Retina (tissue), 1 donor: ENCODE measurements around the gene SMTNL1.
A peak's percentile ranks its signal among the peaks of the same experiment; 100 is the strongest.

Experiments
- DNase-seq: peaks from one replicate; pipeline ENCODE4 v3.0.0-alpha.2; 2016

SMTNL1 gene, protein sequence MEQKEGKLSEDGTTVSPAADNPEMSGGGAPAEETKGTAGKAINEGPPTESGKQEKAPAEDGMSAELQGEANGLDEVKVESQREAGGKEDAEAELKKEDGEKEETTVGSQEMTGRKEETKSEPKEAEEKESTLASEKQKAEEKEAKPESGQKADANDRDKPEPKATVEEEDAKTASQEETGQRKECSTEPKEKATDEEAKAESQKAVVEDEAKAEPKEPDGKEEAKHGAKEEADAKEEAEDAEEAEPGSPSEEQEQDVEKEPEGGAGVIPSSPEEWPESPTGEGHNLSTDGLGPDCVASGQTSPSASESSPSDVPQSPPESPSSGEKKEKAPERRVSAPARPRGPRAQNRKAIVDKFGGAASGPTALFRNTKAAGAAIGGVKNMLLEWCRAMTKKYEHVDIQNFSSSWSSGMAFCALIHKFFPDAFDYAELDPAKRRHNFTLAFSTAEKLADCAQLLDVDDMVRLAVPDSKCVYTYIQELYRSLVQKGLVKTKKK

DNA sequence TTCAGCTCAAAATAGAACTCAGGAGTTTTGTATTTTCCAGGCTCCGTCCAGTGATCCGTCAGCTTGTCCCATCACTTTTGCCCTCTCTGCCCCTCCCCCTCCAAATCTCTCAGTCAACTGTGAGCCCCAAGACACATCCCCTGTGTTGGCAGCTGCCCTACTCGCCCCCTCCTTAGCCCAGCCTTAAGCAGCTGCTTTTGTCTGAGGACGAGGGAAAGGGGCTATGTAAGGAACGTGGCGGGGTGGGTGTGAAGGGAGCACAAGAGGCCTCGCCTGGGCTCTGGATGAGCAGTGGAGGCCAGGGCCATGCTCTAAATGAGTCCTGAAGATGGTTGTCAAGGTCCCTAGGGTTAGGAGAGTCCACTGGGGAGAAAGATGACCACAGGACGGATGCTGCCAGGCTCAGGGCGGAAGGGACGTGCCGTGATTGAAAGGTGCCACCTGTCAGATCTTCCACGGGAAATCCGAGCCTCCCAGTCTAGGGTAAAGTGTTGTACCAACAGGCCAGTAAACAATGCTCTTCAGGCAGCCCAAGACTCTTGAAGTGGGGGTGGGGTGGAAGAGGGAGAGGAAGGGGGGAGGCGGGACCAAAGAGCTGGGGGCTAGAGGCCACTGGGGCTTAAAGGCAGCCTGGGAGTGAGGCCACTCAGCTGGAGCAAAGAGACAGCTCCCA, at the start of gene SMTNL1:
TSS of gene SMTNL1 (plus strand) at position 649 of the 673 bp plus-strand sequence. CDS start 5,048 bp downstream, outside the sequence.
- DNase-seq = no peak

DNA sequence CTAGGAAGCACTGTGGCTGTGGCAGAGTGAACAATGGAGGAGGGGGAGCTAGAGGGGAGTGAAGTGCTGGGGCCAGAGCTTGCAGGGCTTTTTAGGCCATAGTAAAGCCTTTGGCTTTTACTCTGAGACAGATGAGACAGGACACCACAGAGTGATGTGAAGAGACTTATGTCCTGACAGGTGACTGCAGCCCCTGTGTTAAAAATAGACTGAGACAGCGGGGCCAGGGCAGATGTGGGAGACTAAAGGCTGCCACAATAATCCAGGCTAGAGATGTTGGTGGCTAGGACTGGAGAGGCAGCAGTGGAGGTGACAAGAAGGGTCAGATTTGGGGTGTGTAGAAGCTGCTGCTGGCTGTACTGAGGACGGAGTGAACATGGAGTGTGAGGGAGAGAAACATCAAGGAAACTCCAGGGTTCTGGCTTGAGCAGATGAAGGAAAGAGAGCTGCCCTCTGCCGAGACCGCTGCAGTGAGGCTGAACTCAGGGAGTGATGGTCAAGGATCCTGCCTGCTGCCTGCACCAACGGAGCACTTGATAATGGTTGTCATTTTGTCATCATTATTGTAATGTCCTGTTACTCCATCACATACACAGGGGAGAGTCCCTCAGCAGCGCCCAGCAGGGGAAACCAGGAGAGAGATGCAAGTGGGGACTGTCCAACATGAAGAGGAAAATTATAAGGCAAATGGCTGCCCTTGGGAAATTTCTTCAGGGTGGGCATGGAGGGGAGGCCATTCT, 49.3 kb upstream of the SMTNL1 start:
- no peak for DNase-seq

DNA sequence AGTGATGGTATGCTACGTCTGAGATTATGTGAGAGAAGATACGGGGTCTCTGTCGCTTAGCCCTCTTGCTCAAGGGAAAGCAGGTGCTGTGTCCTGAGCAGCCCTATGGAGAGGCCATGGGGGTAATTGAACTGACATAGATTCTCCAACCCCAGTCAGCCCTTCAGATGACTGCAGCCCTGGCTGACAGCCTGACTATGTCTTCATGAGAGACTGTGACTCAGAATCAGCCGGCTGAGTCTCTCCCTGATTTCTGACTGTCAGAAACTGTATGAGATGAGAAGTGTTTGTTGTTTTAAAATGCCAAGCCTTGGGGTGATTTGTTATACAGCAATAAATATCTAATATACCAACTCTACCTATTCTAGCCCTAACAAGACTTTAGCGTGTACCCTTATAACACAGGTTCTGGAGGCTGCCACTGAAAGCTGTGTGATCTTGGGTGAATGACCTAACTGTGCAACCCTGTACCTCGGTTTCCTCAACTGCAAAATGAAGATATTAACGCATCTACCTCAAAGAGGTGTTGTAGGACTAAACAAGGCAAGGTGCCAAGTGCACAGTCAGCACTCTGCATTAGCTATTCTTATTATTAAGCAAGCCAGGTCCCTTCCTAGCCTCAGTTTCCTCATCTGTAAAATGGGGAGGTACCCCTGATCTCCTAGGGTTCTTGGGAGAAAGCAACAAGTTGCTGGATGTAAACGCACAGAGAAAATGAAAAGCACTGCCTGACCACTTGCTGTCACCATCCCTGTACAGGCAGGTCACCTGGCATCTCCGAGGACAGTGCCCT, 46.7 kb upstream of the SMTNL1 start:
- no peak for DNase-seq

DNA sequence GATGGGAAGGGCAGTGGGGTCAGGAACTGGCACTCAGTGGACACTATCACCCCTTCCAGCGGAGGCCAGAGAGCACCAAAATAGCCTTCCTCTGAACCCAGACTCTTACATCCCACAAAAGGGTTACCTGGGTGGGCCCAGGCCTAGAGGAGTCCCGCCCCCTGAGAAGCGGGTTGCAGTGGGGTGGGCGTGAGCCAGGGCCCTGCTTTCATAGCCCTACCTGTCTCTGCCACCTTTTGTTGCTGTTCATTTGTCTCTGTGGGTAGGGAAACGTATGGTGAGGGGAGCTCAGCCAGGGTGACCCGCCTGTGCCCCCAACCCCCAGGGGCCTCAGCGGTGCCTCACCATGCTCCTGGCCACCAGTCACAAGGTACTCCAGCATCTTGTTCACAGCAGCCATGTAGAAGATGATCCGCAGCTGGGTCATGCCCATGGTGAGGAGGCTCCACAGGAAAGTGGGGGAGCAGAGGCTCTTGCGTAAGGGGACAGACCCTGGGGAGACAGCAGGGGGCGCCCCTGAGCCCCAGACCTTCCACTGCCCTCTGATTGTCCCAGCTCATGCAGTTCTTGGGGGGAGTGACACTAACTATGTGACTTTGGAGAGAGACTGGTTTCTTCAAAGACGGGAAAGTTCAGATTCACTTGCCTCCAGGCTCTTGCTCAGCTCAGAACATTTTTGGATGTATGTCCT, 45.9 kb upstream of the SMTNL1 start:
- DNase-seq = no peak

DNA sequence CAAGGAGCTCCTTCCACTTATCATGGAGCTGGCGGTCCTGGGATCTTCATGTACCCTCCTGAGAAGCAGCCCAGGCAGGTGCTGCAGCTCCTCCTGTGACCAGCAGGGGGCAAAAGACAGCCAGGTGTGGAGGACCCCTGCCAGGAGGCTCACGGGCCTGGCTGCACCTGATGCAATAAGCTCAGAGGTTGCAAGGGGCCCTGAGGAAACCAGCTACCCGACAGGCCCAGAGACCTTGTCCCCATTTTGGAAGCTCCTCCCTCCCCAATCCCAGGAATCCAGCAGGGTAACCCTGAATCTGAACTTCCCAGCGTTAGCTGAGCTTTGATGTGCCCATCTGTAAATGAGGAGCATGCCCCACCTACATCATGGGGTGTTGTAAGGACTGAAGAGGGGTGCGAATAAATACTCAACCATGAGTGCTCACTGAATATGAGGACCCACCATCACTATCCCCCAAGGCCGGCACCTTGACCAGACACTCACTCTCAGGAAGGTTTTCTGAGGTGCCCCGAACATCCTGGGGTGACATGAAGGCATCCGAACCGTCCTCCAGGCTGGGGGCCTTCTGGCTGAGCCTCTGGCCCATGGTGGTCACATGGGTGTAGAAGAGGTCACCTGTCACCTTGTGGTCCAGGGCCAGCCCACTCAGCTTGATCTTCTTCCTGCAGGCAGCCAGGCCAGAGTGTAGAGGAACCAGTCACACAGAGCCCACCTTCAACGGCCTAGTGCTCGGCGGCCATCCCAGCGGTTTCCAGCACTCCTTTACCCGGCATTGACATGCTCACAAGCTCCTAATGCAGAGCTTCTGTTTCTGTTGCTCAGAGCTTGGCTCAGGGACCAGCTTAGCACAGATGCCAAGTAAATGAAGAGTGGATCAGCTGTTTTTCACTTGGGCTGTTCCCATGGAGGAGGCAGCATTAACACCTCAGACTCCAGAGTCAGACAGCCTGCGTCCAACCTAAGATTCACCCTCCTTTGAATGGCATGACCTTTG, 43.6 kb upstream of the SMTNL1 start:
- DNase-seq = peak; percentile 40

DNA sequence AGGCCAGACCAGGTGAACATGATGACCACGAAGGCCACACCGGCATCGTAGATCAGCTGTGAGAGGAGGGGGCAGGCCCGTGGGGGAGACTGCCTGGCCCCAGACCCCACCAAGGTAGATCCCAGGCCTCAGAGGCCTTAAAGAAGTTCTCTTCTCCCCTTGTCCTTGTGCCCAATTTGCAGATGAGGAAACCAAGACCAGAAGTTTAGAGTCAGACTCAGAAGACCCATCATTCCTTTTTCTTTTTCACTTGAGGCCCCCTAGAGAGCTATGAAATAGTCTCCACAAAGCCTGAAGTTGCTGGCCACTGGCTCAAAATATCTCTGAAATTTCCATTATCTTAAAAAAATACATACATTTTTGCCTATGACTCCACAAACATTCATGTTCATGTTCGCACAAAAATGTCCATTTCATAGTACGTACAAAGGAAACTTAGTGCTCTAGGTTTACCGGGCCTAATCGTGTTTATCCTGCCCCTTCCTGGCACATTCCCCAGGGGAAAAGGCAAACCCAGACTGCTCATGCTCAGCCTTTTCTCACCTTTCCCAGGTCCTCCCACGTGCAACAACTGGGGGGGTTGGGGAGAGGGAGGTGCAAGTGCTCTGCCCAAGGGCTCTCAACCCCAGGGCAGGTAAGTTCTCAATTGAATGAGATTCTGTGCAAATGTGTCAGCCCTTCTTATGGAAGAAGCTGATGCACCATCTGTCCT, 41.1 kb upstream of the SMTNL1 start:
- DNase-seq = no peak

DNA sequence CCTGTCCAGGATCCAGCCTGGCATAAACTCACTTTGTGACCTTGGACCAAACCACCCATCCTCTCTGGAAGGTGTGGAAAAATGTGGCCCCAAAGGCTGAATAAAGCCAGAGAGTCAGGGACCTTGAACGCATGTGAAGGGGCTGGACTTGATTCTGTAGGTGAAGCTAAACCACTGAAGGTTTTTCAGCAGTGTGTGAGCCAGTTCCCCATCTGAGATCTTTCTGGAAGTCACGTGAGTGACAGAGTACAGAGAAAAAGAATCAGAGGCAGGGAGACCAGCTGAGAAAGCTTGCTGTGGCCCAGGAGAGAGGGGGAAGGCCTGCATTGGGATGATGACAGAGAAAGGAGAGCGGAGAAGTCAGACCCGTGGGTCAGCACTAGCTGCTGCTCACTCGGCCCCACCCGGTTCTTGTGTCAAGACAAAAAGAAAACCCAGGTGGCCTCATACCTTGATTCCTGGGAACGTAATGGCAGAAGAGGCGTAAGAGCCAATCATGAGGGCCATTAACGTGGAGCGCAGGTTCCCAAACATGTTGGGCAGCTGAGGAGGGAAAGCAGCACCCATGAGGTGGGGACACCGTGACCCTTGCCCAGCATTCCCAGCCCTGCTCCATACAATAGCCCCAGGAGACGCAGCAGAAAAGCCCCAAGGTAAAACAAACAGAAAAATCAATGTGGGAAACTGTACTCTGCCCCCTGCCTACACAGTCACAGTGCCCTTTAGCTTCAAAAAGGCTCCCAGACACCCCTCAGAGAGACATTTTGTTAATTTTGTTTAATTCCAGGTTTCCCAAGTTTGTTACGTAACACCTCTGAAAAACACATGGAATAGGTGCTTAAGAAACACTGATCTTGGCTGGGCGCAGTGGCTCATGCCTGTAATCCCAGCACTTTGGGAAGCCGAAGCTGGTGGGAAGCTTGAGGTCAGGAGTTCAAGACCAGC, 39.8 kb upstream of the SMTNL1 start:
- no peak for DNase-seq

DNA sequence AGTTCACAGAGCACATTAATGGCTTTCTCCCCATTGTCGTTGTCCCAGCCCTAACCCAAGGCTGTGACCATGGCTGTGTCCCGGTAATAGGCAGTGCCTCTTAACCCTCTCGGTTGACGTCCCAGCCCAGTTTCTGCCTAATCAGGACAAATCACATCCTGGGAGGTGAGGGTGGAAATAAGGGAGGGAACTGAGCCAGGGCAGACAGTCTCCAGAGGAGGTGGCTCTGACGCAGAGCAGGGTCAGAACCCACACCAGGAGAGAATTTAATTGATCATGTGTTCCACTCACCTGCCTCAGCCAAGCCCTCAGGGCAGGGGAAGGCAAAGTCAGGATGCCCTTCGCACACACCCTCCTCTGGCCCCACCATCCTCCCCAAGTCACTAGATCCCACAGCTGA, 38.9 kb upstream of the SMTNL1 start:
- DNase-seq = no peak

DNA sequence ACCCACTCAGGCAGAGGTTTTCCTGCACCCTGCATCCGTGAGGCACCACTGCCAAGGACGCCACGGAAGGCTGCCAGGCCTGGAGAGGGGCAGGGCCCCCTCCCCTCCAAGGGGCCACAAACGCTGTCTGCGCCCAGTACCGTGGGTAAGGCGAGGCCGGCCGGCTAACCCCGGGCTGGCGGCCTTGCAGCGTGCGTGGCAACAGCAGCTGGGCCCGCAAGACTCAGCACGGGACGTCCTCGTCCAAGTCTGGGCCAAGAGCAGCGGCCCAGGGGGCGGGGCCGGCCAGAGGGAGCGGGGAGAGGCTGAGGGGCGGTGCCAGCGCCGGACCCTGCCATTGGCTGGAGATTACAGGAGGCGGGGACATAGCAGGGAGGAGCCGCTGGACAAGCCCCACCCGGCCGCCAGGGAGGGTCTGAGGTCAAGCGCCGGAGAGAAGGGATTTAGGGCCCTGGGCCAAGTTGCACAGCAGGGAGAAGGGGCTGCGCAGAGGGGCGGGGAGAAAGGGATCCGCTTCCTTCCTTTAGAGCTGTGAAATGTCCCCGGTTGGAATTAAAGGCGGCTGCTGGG, 37.9 kb upstream of the SMTNL1 start:
- peak; percentile 93 for DNase-seq

DNA sequence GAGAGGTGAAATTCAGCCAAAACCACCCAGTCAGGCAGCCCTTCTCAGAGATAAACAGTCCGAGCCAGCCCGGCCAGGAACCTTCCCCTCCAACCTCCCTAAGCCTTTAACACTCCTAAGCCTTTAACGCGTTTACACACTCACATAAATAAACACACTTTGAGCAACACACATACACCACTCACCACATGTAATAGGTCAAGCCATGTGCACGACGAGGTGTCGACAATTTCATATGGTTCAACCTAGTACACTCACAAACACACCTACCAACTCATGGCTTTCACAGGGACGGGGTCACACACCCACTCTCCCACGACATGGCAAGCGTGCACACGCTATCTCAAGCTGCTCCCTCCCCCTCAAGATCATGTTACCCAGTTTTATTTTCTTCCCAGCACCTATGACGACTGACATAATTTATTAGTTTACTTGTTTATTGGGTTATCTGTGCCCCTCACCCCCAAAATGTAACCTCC, 37.4 kb upstream of the SMTNL1 start:
- no peak for DNase-seq

DNA sequence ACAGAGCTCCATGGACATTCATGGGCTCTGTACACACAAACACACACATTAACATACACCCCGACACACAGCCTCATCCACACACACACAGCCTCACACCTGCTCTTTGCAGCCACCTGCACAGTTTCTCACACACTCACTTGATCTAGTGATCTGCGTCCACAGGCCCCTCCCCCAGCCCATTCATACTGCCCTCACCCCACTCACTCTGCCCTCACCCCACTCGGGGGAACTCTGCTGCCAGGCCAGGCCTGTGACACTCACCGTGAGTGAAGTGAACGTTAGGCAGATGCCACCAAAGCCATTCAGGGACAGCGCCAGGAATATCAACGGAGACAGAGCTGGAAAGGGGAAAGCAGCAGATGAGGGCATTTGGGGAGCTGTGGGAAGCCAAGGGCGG, 36.9 kb upstream of the SMTNL1 start:
- no peak for DNase-seq

DNA sequence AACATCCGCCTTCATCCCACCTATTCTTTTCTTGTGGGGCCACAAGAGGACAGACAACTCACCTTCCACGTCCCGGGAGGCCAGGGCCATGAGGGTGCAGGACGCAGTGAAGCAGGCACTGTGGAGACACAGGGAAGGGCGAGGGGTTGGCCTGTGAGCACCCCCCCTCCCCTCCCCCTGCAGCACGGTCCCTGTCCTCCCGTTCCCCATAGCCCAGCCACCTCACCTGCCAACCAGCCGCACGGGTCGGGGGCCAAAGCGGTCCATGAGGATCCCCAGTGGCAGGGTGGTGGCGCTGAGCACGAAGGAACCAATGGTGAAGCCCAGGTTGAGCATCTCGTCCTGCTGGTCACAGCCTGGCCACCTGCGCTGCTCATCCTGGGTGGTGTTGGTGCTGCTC, 36.5 kb upstream of the SMTNL1 start:
- DNase-seq = no peak

DNA sequence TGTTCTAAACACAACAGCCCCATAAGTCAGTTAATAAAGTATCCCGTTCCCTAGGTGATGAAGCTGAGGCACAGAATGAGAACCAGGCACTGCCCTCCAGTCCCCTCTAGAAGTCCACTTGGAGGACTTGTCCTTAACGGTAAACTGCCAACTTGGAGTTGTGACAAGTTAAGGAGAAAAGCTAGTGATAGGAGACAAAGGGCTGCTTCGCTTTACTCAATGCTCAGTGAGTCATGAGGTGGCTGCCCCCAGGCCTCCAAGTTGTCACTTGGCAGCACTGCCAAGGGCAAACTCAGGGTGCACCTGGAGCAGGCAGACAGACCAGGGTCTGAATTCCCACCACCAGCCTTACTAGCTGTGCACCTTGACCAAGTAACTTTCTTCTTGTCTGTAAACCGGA, 35.4 kb upstream of the SMTNL1 start:
- no peak for DNase-seq

DNA sequence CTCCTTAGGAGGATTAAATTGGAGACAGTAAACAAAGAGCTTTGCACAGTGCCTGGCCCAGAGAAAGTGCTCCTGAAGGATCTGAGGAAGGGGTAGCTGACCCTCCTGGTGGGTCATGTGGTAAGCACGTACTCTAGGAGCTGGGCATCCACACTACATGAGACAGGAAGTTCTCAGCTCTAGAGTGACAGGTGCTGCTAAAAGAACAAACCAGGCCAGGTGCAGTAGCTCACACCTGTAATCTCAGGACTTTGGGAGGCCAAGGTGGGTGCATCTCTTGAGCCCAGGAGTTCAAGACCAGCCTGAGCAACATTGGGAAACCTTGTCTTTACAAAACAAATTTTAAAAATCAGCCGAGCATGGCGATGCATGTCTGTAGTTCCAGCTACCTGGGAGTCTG, 35.0 kb upstream of the SMTNL1 start:
- DNase-seq = no peak

DNA sequence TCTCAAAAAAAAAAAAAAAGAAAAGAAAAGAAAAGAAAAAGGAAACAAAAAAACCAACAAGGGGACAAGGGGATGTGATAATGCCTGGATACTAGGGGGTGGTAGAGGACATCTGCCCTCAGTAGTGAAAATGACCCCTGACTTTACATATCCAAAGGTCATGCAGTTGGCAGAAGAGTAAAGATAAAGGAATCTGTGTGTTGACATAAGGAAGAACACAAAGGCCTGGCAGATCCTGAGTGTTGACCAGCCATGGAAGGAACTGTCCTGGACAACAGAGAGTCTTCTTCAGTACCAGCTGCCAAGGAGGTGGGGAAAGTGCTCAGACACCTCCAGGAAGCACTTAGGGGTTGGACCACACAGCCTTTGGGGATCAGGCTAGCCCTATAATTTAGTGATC, 34.5 kb upstream of the SMTNL1 start:
- DNase-seq = no peak

DNA sequence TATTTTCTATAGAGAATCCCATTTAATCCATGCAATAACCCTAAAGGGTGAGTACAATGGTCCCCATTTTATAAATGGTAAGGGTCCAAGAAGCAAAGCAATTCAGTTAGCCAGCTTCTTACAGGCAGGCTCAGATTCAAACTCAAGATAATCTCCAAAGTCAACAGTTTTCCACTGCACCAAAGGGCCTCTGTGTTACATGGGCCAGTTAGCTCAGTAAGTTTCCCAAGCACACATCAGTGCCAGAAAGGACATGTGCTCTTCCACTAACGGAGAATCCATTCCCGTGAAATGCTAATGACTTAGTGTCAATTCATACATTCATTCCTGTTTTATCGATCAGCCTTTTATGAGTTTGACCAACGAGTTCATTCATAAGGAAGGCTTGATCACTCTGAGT, 32.9 kb upstream of the SMTNL1 start:
- DNase-seq = no peak

DNA sequence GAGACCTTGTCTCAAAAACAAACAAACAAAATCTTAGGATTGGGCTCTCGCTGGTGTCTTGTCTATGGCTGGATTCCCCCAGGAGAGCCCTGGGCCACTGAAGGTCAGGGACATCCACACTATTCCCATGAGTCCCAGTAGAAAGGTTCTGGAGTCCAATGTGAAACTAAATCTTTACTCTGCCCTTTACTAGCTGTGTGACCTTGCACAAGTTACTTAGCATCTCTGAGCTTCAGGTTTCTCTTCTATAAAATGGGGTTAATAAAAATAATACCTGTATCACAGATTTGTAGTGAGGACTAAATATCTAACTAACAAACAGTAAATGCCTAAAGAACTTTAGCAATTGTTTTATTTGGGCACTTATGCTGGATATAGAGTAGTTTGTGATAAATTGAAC, 30.9 kb upstream of the SMTNL1 start:
- no peak for DNase-seq
